IMR-90 (cell line): Measurements from ENCODE around the gene USP12.

Experiments used
- CTCF ChIP-seq: conservative IDR thresholded peaks from 2 replicates; pipeline ENCODE4 v1.5.1; 2012; ENCODE audit warnings: mild to moderate bottlenecking, low read depth, low read length, improper control_type of control experiment
- ELK1 ChIP-seq: fragments of 150-350 bp; IDR thresholded peaks from 2 replicates; pipeline ENCODE4 v1.6.1; 2016; ENCODE audit warnings: low read depth, mild to moderate bottlenecking, low read length, moderate library complexity, borderline replicate concordance
- MXI1 ChIP-seq: IDR thresholded peaks from 2 replicates; pipeline ENCODE4 v1.6.1; 2012; ENCODE audit warnings: low read depth, mild to moderate bottlenecking, low read length, moderate library complexity, borderline replicate concordance
- NFE2L2 ChIP-seq: fragments of 150-350 bp; IDR thresholded peaks from 2 replicates; pipeline ENCODE4 v1.6.1; 2016; ENCODE audit warnings: low read depth, mild to moderate bottlenecking, low read length
- POLR2A ChIP-seq: IDR thresholded peaks from 2 replicates; pipeline ENCODE4 v1.6.1; 2012; ENCODE audit warnings: mild to moderate bottlenecking, low read depth, low read length
- RAD21 ChIP-seq: IDR thresholded peaks from 2 replicates; pipeline ENCODE4 v1.6.1; 2012; ENCODE audit warnings: low read length, improper control_type of control experiment
- RFX5 ChIP-seq: IDR thresholded peaks from 2 replicates; pipeline ENCODE4 v1.8.0; 2012; ENCODE audit warnings: low read depth, mild to moderate bottlenecking, low read length, moderate library complexity

- no peak for TF ChIP-seq CTCF
- no peak for TF ChIP-seq NFE2L2
- no peak for TF ChIP-seq POLR2A
- TF ChIP-seq MXI1: no peak
- TF ChIP-seq RFX5: no peak
- TF ChIP-seq ELK1: no peak
- no peak for TF ChIP-seq RAD21
These were observed 36.6 kb downstream of the USP12 start for GRCh38 chr13:27135023-27135422.
